ENCODE data around the gene GIMAP2. TPM values are rescaled to one million over a fixed set of nuclear protein-coding genes. Genes with fewer than 3 reads are reported as not detected.

Gene GIMAP2
- total RNA-seq, 1 experiment from 2014 or later, result not detected

DNA sequence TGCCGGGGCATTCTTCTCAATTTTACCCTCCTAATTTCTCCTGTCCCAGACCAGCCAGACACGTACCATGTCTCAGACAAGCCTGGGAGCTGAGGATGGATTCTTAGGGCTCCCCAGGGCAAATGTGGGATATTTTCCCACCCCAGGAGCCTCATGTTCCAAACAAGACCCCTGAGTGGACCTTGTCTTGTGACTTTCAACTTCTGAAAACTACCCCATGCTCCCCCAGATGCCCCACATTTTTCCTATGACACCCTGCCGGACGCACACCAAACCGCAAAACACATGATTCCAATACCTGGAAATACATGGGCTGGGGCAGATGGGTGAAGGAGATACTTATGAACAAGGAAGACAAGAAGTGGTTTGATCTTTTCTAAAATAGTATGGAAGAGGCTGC lies 52.6 kb downstream of the GIMAP2 start:
- no peak overlapping the region for H2AFZ ChIP-seq (ENCODE audit: low read length)
- H3K27ac Mint-ChIP-seq, result no peak overlapping the region

More for the DNA sequence above, 52.6 kb downstream of the GIMAP2 start:
- Histone ChIP-seq H3K9ac (ENCODE audit: extremely low read depth, insufficient read length, low read length) (no peak overlapping the region), H3K79me2 (ENCODE audit: insufficient read depth, low read length) (no peaks in the 10 kb centered on the region), H3K79me1 (ENCODE audit: insufficient read depth, low read depth, low read length, poor library complexity, severe bottlenecking) (no peaks in the 10 kb centered on the region), H3K4me1 (ENCODE audit: insufficient read depth, low read length) (no peaks in the 10 kb centered on the region), H3K4me2 (ENCODE audit: insufficient read depth, insufficient read length, low read length) (no peak overlapping the region), H3K18ac (ENCODE audit: insufficient read length, low read depth, low read length) (no peak overlapping the region), H2BK5ac (ENCODE audit: insufficient read length, low read length) (no peak overlapping the region), H3K56ac (ENCODE audit: insufficient read length, low read depth, low read length) (no peak overlapping the region), H3K27ac (ENCODE audit: insufficient read length, low read depth, low read length) (no peak overlapping the region), H4K91ac (ENCODE audit: insufficient read length, low read depth, low read length) (no peak overlapping the region), H2BK15ac (ENCODE audit: low read depth, low read length) (no peak overlapping the region), H3K23ac (ENCODE audit: insufficient read length, low read depth, low read length) (no peak overlapping the region), H4K20me1 (ENCODE audit: control insufficient read depth, insufficient read depth, insufficient read length) (no peaks in the 10 kb centered on the region), H2BK12ac (ENCODE audit: insufficient read length, low read depth, low read length) (no peak overlapping the region), H2BK120ac (ENCODE audit: low read depth, low read length, poor library complexity, severe bottlenecking) (no peak overlapping the region), H3K23me2 (ENCODE audit: insufficient read length, low read depth, low read length, poor library complexity, severe bottlenecking) (no peaks in the 10 kb centered on the region), H4K5ac (ENCODE audit: insufficient read length, low read depth, low read length) (no peak overlapping the region), H3K9me3 (ENCODE audit: control insufficient read depth, low read depth, low read length) (peaks cover 7% of the 10 kb centered on the region), H2BK20ac (ENCODE audit: low read depth, low read length, poor library complexity, severe bottlenecking) (no peak overlapping the region), H3K14ac (ENCODE audit: insufficient read depth, low read length) (no peak overlapping the region), H4K8ac (replicated peaks; ENCODE audit: insufficient read length, low read depth, low read length) (no peak overlapping the region), H3T11ph (ENCODE audit: low read length) (no peak overlapping the region), H3K4ac (ENCODE audit: low read depth, low read length) (no peak overlapping the region), H3K27me3 (ENCODE audit: insufficient read depth, low read length) (peaks cover 93% of the 10 kb centered on the region), H2AK5ac (ENCODE audit: insufficient read length, low read length) (no peak overlapping the region)
- TF ChIP-seq, protein P1, sequence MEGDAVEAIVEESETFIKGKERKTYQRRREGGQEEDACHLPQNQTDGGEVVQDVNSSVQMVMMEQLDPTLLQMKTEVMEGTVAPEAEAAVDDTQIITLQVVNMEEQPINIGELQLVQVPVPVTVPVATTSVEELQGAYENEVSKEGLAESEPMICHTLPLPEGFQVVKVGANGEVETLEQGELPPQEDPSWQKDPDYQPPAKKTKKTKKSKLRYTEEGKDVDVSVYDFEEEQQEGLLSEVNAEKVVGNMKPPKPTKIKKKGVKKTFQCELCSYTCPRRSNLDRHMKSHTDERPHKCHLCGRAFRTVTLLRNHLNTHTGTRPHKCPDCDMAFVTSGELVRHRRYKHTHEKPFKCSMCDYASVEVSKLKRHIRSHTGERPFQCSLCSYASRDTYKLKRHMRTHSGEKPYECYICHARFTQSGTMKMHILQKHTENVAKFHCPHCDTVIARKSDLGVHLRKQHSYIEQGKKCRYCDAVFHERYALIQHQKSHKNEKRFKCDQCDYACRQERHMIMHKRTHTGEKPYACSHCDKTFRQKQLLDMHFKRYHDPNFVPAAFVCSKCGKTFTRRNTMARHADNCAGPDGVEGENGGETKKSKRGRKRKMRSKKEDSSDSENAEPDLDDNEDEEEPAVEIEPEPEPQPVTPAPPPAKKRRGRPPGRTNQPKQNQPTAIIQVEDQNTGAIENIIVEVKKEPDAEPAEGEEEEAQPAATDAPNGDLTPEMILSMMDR (conservative IDR thresholded peaks at IDR 0.05), result no peak
- H3K9me3 Mint-ChIP-seq, result peaks cover 16 to 34% of the 10 kb centered on the region in 2 experiments
- no peak for DNase-seq
- H3K4me1 Mint-ChIP-seq, result peaks cover 5 to 7% of the 10 kb centered on the region in 2 experiments; a peak in 3 of 4 replicates
- no CpG with 5 or more reads among the region's 5 CpGs for WGBS (ENCODE audit: extremely low coverage, insufficient read length, low lambda C conversion rate)
- H3K36me3 Mint-ChIP-seq (ENCODE audit: insufficient read depth in 1 of 3, low read depth in 3 of 3), result no peaks in the 10 kb centered on the region
- peaks cover 100% of the 10 kb centered on the region for H3K27me3 Mint-ChIP-seq (ENCODE audit: low read depth)
- H3K4me3 Mint-ChIP-seq, result no peak overlapping the region
